ENCODE data around the gene CYTIP. TPM values are rescaled to one million over a fixed set of nuclear protein-coding genes. Genes with fewer than 3 reads are reported as not detected.

Gene CYTIP
- total and polyA plus RNA-seq, 4 donors, result 7.4 to 45.9 (median 29.4) TPM

- DNase-seq (no peak), ATAC-seq (ENCODE audit: insufficient read depth, low FRiP score) (no peak)
- H3K9ac ChIP-seq (ENCODE audit: insufficient read depth in 1 of 2, low read length in 2 of 2), result no peak overlapping the region
- WGBS, 2 donors, result 76 to 82% methylated on average over 3 of the region's 3 CpGs
- no peaks in the 10 kb centered on the region for H3K36me3 ChIP-seq (ENCODE audit: control insufficient read depth in 4 of 4, insufficient read depth in 4 of 4, low read length in 4 of 4)
- no peak overlapping the region for H3K4me3 ChIP-seq
- H3K27me3 ChIP-seq (ENCODE audit: control insufficient read depth in 3 of 3, insufficient read depth in 3 of 3, low read length in 2 of 3), result no peaks in the 10 kb centered on the region
- TF ChIP-seq CTCF (IDR thresholded peaks at IDR 0.05; ENCODE audit: control extremely low read depth, extremely low read depth), result no peak
- peaks cover 0 to 20% (median 9%) of the 10 kb centered on the region in 5 donors for H3K4me1 ChIP-seq (ENCODE audit: control insufficient read depth in 5 of 5, insufficient read depth in 5 of 5, low read length in 5 of 5)
- no peaks in the 10 kb centered on the region for H3K9me3 ChIP-seq (ENCODE audit: control insufficient read depth in 4 of 4, insufficient read depth in 3 of 4, low read length in 3 of 4)
- H3K27ac ChIP-seq (ENCODE audit: low read depth in 1 of 2, low read length in 1 of 2), result peak overlapping the region in 1 of 2 donors; percentile 55
Observed at GRCh38 chr2:157444641-157445040, 752 bp upstream of the CYTIP start.

GRCh38 chr2:157443090-157443489 lies 799 bp downstream of the CYTIP start:
- no peak for TF ChIP-seq CTCF (IDR thresholded peaks at IDR 0.05; ENCODE audit: control extremely low read depth, extremely low read depth)
- H3K9ac ChIP-seq (ENCODE audit: insufficient read depth in 1 of 2, low read length in 2 of 2), result no peak overlapping the region
- H3K36me3 ChIP-seq (ENCODE audit: control insufficient read depth in 4 of 4, insufficient read depth in 4 of 4, low read length in 4 of 4), result no peaks in the 10 kb centered on the region
- no peak overlapping the region for H3K4me3 ChIP-seq
- no peaks in the 10 kb centered on the region for H3K9me3 ChIP-seq (ENCODE audit: control insufficient read depth in 4 of 4, insufficient read depth in 3 of 4, low read length in 3 of 4)
- H3K4me1 ChIP-seq (ENCODE audit: control insufficient read depth in 5 of 5, insufficient read depth in 5 of 5, low read length in 5 of 5), result peaks cover 0 to 29% (median 9%) of the 10 kb centered on the region in 5 donors
- DNase-seq (no peak), ATAC-seq (ENCODE audit: insufficient read depth, low FRiP score) (peak; percentile 55)
- no peaks in the 10 kb centered on the region for H3K27me3 ChIP-seq (ENCODE audit: control insufficient read depth in 3 of 3, insufficient read depth in 3 of 3, low read length in 2 of 3)
- H3K27ac ChIP-seq (ENCODE audit: low read depth in 1 of 2, low read length in 1 of 2), result no peak overlapping the region

GRCh38 chr2:157442636-157443035 lies 1.3 kb downstream of the CYTIP start:
- DNase-seq (no peak), ATAC-seq (ENCODE audit: insufficient read depth, low FRiP score) (no peak)
- H3K9me3 ChIP-seq (ENCODE audit: control insufficient read depth in 4 of 4, insufficient read depth in 3 of 4, low read length in 3 of 4), result no peaks in the 10 kb centered on the region
- H3K27me3 ChIP-seq (ENCODE audit: control insufficient read depth in 3 of 3, insufficient read depth in 3 of 3, low read length in 2 of 3), result no peaks in the 10 kb centered on the region
- no peaks in the 10 kb centered on the region for H3K36me3 ChIP-seq (ENCODE audit: control insufficient read depth in 4 of 4, insufficient read depth in 4 of 4, low read length in 4 of 4)
- H3K4me3 ChIP-seq, result no peak overlapping the region
- 46 to 63% methylated on average over 5 of the region's 5 CpGs for WGBS, 2 donors
- H3K4me1 ChIP-seq (ENCODE audit: control insufficient read depth in 5 of 5, insufficient read depth in 5 of 5, low read length in 5 of 5), result peaks cover 0 to 29% (median 9%) of the 10 kb centered on the region in 5 donors
- H3K9ac ChIP-seq (ENCODE audit: insufficient read depth in 1 of 2, low read length in 2 of 2), result no peak overlapping the region
- no peak overlapping the region for H3K27ac ChIP-seq (ENCODE audit: low read depth in 1 of 2, low read length in 1 of 2)
- no peak for TF ChIP-seq CTCF (IDR thresholded peaks at IDR 0.05; ENCODE audit: control extremely low read depth, extremely low read depth)

GRCh38 chr2:157442191-157442590 lies 1.7 kb downstream of the CYTIP start:
- no peak for TF ChIP-seq CTCF (IDR thresholded peaks at IDR 0.05; ENCODE audit: control extremely low read depth, extremely low read depth)
- no peak overlapping the region for H3K9ac ChIP-seq (ENCODE audit: insufficient read depth in 1 of 2, low read length in 2 of 2)

More at GRCh38 chr2:157442191-157442590, 1.7 kb downstream of the CYTIP start:
- ATAC-seq (ENCODE audit: insufficient read depth, low FRiP score) (no peak), DNase-seq (no peak)
- no peaks in the 10 kb centered on the region for H3K9me3 ChIP-seq (ENCODE audit: control insufficient read depth in 4 of 4, insufficient read depth in 3 of 4, low read length in 3 of 4)
- 40 to 71% methylated on average over 2 of the region's 2 CpGs for WGBS, 2 donors
- no peak overlapping the region for H3K27ac ChIP-seq (ENCODE audit: low read depth in 1 of 2, low read length in 1 of 2)
- no peaks in the 10 kb centered on the region for H3K27me3 ChIP-seq (ENCODE audit: control insufficient read depth in 3 of 3, insufficient read depth in 3 of 3, low read length in 2 of 3)
- no peaks in the 10 kb centered on the region for H3K36me3 ChIP-seq (ENCODE audit: control insufficient read depth in 4 of 4, insufficient read depth in 4 of 4, low read length in 4 of 4)
- no peak overlapping the region for H3K4me3 ChIP-seq
- H3K4me1 ChIP-seq (ENCODE audit: control insufficient read depth in 5 of 5, insufficient read depth in 5 of 5, low read length in 5 of 5), result peaks cover 0 to 29% (median 9%) of the 10 kb centered on the region in 5 donors
